GM12878 (cell line): ENCODE data around the gene MELTF. TPM values are rescaled to one million over a fixed set of nuclear protein-coding genes. Genes with fewer than 3 reads are reported as not detected.

Experiments used
- ATAC-seq: fragments of 200-7000 bp; cut with Tn5 transposase; 3 replicates; pipeline ENCODE4 v1.9.1; 2020; ENCODE audit warnings: mild to moderate bottlenecking, moderate library complexity
- BruUV-seq: library from RNA; stranded (reverse); fragments of 400-500 nt; replicated peaks from 2 replicates; lab custom pipeline; 2021; lab: Mats Ljungman, UMichigan
- CTCF ChIA-PET: fragments of 300-600 bp; sonication (Branson Sonifier 250); formaldehyde crosslinking; extraction: SDS; loops from one replicate; lab custom pipeline; 2021; ENCODE audit warnings: inconsistent platforms; lab: Yijun Ruan, JAX
- POLR2A ChIA-PET: fragments of 350-600 bp; formaldehyde crosslinking; extraction: SDS; loops from one replicate; lab custom pipeline; 2021; ENCODE audit warnings: inconsistent platforms; lab: Charles Lee
- RAD21 ChIA-PET: fragments of 300-600 bp; sonication (Branson Sonifier 250); formaldehyde crosslinking; loops from one replicate; lab custom pipeline; 2023; ENCODE audit warnings: antibody characterized with exemption; ENCODE audit not compliant: unreplicated experiment; lab: Charles Lee
- SMC1A ChIA-PET: fragments of 300-600 bp; sonication (Branson Sonifier 250); formaldehyde crosslinking; loops from one replicate; lab custom pipeline; 2023; ENCODE audit not compliant: unreplicated experiment, uncharacterized antibody; lab: Charles Lee
- DNase-seq: peaks from one replicate; pipeline ENCODE4 v3.0.0-alpha.2; 2011; ENCODE audit warnings: low read depth, low spot score
- FAIRE-seq: peaks from 3 replicates; lab custom pipeline; 2011; peaks lifted over from hg19 to GRCh38; lab: Jason Lieb, UNC
- H2AFZ ChIP-seq: 2 replicates; pipeline ENCODE4 v1.6.0; 2011; ENCODE audit warnings: low read depth, low read length, control low read depth; ENCODE audit not compliant: control insufficient read depth
- H3K27ac ChIP-seq: 2 replicates; pipeline ENCODE4 v1.5.1; 2011; ENCODE audit warnings: control low read depth; ENCODE audit not compliant: control insufficient read depth, insufficient read depth
- H3K27me3 ChIP-seq, 2 experiments: replicated peaks in 1 of 2; 2 replicates each; pipeline versions ENCODE4 v1.6.0 to v1.6.1; 2011; ENCODE audit warnings: low read length in 1 of 2; ENCODE audit not compliant: control insufficient read depth in 2 of 2, insufficient read depth in 2 of 2
- H3K36me3 ChIP-seq, 2 experiments: 2 replicates each; pipeline ENCODE4 v1.5.1; 2011; ENCODE audit warnings: low read length in 1 of 2; ENCODE audit not compliant: control insufficient read depth in 2 of 2, insufficient read depth in 2 of 2
- H3K4me1 ChIP-seq: 2 replicates; pipeline ENCODE4 v1.6.1; 2011; ENCODE audit warnings: mild to moderate bottlenecking, low read length, moderate library complexity, mixed read lengths; ENCODE audit not compliant: control insufficient read depth, insufficient read depth
- H3K4me2 ChIP-seq: 2 replicates; pipeline ENCODE4 v1.6.0; 2011; ENCODE audit warnings: control low read depth; ENCODE audit not compliant: control insufficient read depth, insufficient read depth
- H3K4me3 ChIP-seq: fragments of 200-600 bp; sonication (generic); 2 replicates; pipeline ENCODE4 v1.5.1; 2016
- H3K79me2 ChIP-seq: 2 replicates; pipeline ENCODE4 v1.6.0; 2011; ENCODE audit warnings: low read length; ENCODE audit not compliant: control insufficient read depth, insufficient read depth
- H3K9ac ChIP-seq: 2 replicates; pipeline ENCODE4 v1.8.0; 2011; ENCODE audit warnings: low read length, control low read depth, mixed read lengths; ENCODE audit not compliant: control insufficient read depth, insufficient read depth
- H3K9me3 ChIP-seq: replicated peaks from 3 replicates; pipeline ENCODE4 v1.5.1; 2011; ENCODE audit warnings: mild to moderate bottlenecking, low read length; ENCODE audit not compliant: control insufficient read depth, insufficient read depth
- H4K20me1 ChIP-seq: 2 replicates; pipeline ENCODE4 v1.6.0; 2011; ENCODE audit not compliant: control insufficient read depth, insufficient read depth
- CBX3 ChIP-seq: fragments of 200-600 bp; sonication (generic); IDR thresholded peaks from 2 replicates; pipeline ENCODE4 v1.6.1; 2016; ENCODE audit warnings: low read depth, borderline replicate concordance
- CHD2 ChIP-seq: IDR thresholded peaks from 2 replicates; pipeline ENCODE4 v1.6.1; 2011; ENCODE audit warnings: low read depth, low read length, improper control_type of control experiment, borderline replicate concordance
- E4F1 ChIP-seq: fragments of 450-650 bp; IDR thresholded peaks from 2 replicates; pipeline ENCODE4 v1.6.1; 2018; ENCODE audit warnings: borderline replicate concordance, mild to moderate bottlenecking; ENCODE audit not compliant: partially characterized antibody
- HDAC6 ChIP-seq: fragments of 200-600 bp; sonication (generic); IDR thresholded peaks from one replicate; pipeline ENCODE4 v1.8.0; 2017; ENCODE audit warnings: antibody characterized with exemption; ENCODE audit not compliant: unreplicated experiment
- KAT2A ChIP-seq: conservative IDR thresholded peaks from 2 replicates; pipeline ENCODE4 v1.6.1; 2011; ENCODE audit warnings: low read depth, low read length; ENCODE audit not compliant: control insufficient read depth
- KLF5 ChIP-seq: fragments of 450-650 bp; IDR thresholded peaks from 2 replicates; pipeline ENCODE4 v1.6.1; 2014; ENCODE audit warnings: mild to moderate bottlenecking; ENCODE audit not compliant: partially characterized antibody
- MEF2A ChIP-seq: IDR thresholded peaks from 2 replicates; pipeline ENCODE4 v1.6.1; 2011; ENCODE audit warnings: low read depth, mild to moderate bottlenecking, low read length, moderate library complexity; ENCODE audit not compliant: insufficient read depth
- NFXL1 ChIP-seq: fragments of 450-650 bp; IDR thresholded peaks from 2 replicates; pipeline ENCODE4 v1.6.1; 2017; ENCODE audit warnings: antibody characterized with exemption, mild to moderate bottlenecking, borderline replicate concordance
- POLR2AphosphoS5 ChIP-seq: IDR thresholded peaks from 2 replicates; pipeline ENCODE4 v1.6.1; 2011; ENCODE audit warnings: mild to moderate bottlenecking, low read length, inconsistent platforms
- RELA ChIP-seq: fragments of 450-650 bp; IDR thresholded peaks from 2 replicates; pipeline ENCODE4 v1.8.0; 2014; ENCODE audit warnings: borderline replicate concordance; ENCODE audit not compliant: partially characterized antibody
- SMAD1 ChIP-seq: fragments of 450-650 bp; IDR thresholded peaks from 2 replicates; pipeline ENCODE4 v1.6.1; 2018; ENCODE audit warnings: mild to moderate bottlenecking, low read depth; ENCODE audit not compliant: partially characterized antibody
- SMAD5 ChIP-seq: IDR thresholded peaks from 2 replicates; pipeline ENCODE4 v1.6.1; 2016; ENCODE audit warnings: antibody characterized with exemption, low read depth
- STAT3 ChIP-seq: IDR thresholded peaks from 2 replicates; pipeline ENCODE4 v1.6.1; 2011; ENCODE audit warnings: low read depth, low read length, improper control_type of control experiment
- USF2 ChIP-seq: IDR thresholded peaks from 2 replicates; pipeline ENCODE4 v1.6.1; 2011; ENCODE audit warnings: low read depth, low read length, improper control_type of control experiment, borderline replicate concordance
- ZNF622 ChIP-seq: fragments of 450-650 bp; IDR thresholded peaks from 2 replicates; pipeline ENCODE4 v1.6.1; 2017; ENCODE audit warnings: mild to moderate bottlenecking, inconsistent platforms
- WGBS: methylation state at CpG from one replicate; pipeline ENCODE4 v1.1.6; 2016; ENCODE audit warnings: low lambda C conversion rate; ENCODE audit not compliant: insufficient replicate concordance, insufficient coverage; ENCODE audit errors: missing lambda C conversion rate; 5-methylcytosine and 5-hydroxymethylcytosine counted together
- in situ Hi-C: fragments of 300-500 bp; cut with MboI; formaldehyde crosslinking; loops from 9 replicates; pipeline ENCODE4 v1.14.3; 2018; ENCODE audit warnings: mixed read lengths
- intact Hi-C: fragments of 100-400 bp; cut with micrococcal nuclease; formaldehyde crosslinking; loops from one replicate; pipeline ENCODE4 v1.14.2; 2022; ENCODE audit not compliant: unreplicated experiment
- polyA plus RNA-seq, 11 experiments: library from polyadenylated mRNA; depleted of rRNA in 4 of 11; unstranded in 6 of 11; stranded (reverse) in 5 of 11; fragments of >200 nt; fragmentation: Nextera tagmentation in 4 of 11; fragmentation: Illumina TruSeq in 1 of 11; extraction: Ambion mirVana in 4 of 11; extraction: Trizol in 1 of 11; gene quantifications; 1 replicate in 1 of 11; 2 replicates in 10 of 11; pipeline versions ENCODE4 v1.2.1 to v1.2.3, GENCODE V29; 2011 to 2016; ENCODE audit warnings: inconsistent platforms in 2 of 11, missing spikeins in 2 of 11, low read depth in 1 of 11
- total RNA-seq, 4 experiments: library from RNA; depleted of rRNA in 3 of 4; stranded (reverse); fragments of >200 nt in 3 of 4; fragmentation: Illumina TruSeq in 1 of 4; extraction: Trizol in 1 of 4; gene quantifications; 2 replicates each; pipeline versions ENCODE4 v1.2.1 to v1.2.3, GENCODE V29; 2013 to 2021
- TF ChIP-seq, protein P1 (sequence below): IDR thresholded peaks from 2 replicates; pipeline ENCODE4 v1.6.1; 2012; ENCODE audit warnings: low read depth, low read length, improper control_type of control experiment

Gene MELTF
- total and polyA plus RNA-seq, 10 of the 15 experiments (the other 5 are each of a cell fraction or from before 2014, with no cell fraction given): 0.55 to 49.1 (median 11.1) TPM

GRCh38 chr3:197008436-197009209 lies 21.0 kb downstream of the MELTF start:
- intact Hi-C loops (no loop called here), in situ Hi-C loops (no loop called here)
- H3K4me1 ChIP-seq: peaks cover 5% of the 10 kb centered on the region
- no peak overlapping the region for H2AFZ ChIP-seq
- no peak overlapping the region for H3K9ac ChIP-seq
- H3K4me2 ChIP-seq: no peak overlapping the region
- H3K36me3 ChIP-seq: no peaks in the 10 kb centered on the region
- no peak for ATAC-seq
- H3K79me2 ChIP-seq: no peaks in the 10 kb centered on the region
- DNase-seq: no peak
- H3K4me3 ChIP-seq: no peak overlapping the region
- 83% methylated on average over 22 of the region's 27 CpGs for WGBS
- POLR2A ChIA-PET: interaction anchor here (0.6 to 1.1 kb wide), 3 partner anchors 9 to 45 kb away, joined by 3 to 4 read pairs (median 3); no protein-coding TSS in a partner anchor
- no peaks in the 10 kb centered on the region for H3K9me3 ChIP-seq
- no peak for FAIRE-seq
- no peak for TF ChIP-seq KLF5
- TF ChIP-seq RELA: no peak
- TF ChIP-seq NFXL1: no peak
- no peak for TF ChIP-seq CBX3
- no peak for TF ChIP-seq POLR2AphosphoS5
- TF ChIP-seq HDAC6: no peak
- TF ChIP-seq ZNF622: no peak
- no peak for TF ChIP-seq KAT2A
- TF ChIP-seq USF2: no peak
- TF ChIP-seq SMAD1: no peak
- no peak for TF ChIP-seq E4F1
- TF ChIP-seq MEF2A: no peak
- TF ChIP-seq, protein P1, sequence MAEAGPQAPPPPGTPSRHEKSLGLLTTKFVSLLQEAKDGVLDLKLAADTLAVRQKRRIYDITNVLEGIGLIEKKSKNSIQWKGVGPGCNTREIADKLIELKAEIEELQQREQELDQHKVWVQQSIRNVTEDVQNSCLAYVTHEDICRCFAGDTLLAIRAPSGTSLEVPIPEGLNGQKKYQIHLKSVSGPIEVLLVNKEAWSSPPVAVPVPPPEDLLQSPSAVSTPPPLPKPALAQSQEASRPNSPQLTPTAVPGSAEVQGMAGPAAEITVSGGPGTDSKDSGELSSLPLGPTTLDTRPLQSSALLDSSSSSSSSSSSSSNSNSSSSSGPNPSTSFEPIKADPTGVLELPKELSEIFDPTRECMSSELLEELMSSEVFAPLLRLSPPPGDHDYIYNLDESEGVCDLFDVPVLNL: no peak
- TF ChIP-seq SMAD5: no peak
- TF ChIP-seq STAT3: no peak
- no peak for TF ChIP-seq CHD2
- H4K20me1 ChIP-seq: no peaks in the 10 kb centered on the region
- RAD21 ChIA-PET: interaction anchor here (1.4 kb wide), 1 partner anchor 14 kb away, joined by 6 read pairs; no protein-coding TSS in a partner anchor
- H3K27me3 ChIP-seq: no peaks in the 10 kb centered on the region
- SMC1A ChIA-PET: no interaction called here
- no TSS peak for BruUV-seq
- CTCF ChIA-PET: interaction anchor here (0.9 kb wide), 1 partner anchor 23 kb away, joined by 3 read pairs; no protein-coding TSS in a partner anchor
- no peak overlapping the region for H3K27ac ChIP-seq
